Heart left ventricle (tissue), 16 donors: ENCODE measurements around the gene USHBP1. TPM values are rescaled to one million over a fixed set of nuclear protein-coding genes. Genes with fewer than 3 reads are reported as not detected.

ENCODE experiments used
- ATAC-seq, 4 donors: fragments of 200-7000 bp; cut with Tn5 transposase; one replicate each; pipeline ENCODE4 v1.9.1; 2020 to 2022; ENCODE audit warnings: moderate library complexity in 4 of 4, mild to moderate bottlenecking in 3 of 4, moderate number of reproducible peaks in 1 of 4
- DNase-seq, 5 donors: peaks; one replicate each; pipeline ENCODE4 v3.0.0-alpha.2; 2020
- H3K27ac ChIP-seq, 12 donors: fragments of 200-600 bp; sonication (generic) in 4 of 12; one replicate each; pipeline versions ENCODE4 v1.5.0 to v1.8.0; 2016 to 2022; ENCODE audit warnings: mild to moderate bottlenecking in 2 of 12
- H3K27me3 ChIP-seq, 9 donors: fragments of 200-600 bp; sonication (generic) in 2 of 9; one replicate each; pipeline versions ENCODE4 v1.5.1 to v1.8.0; 2016 to 2022; ENCODE audit warnings: mild to moderate bottlenecking in 3 of 9
- H3K36me3 ChIP-seq, 9 donors: fragments of 200-600 bp; sonication (generic) in 2 of 9; one replicate each; pipeline versions ENCODE4 v1.5.0 to v1.8.0; 2018 to 2022; ENCODE audit warnings: mild to moderate bottlenecking in 2 of 9
- H3K4me1 ChIP-seq, 12 donors: fragments of 200-600 bp; sonication (generic) in 4 of 12; one replicate each; pipeline versions ENCODE4 v1.5.0 to v1.8.0; 2016 to 2022; ENCODE audit warnings: mild to moderate bottlenecking in 3 of 12
- H3K4me3 ChIP-seq, 12 donors: fragments of 200-600 bp; sonication (generic) in 4 of 12; one replicate each; pipeline versions ENCODE4 v1.5.0 to v1.8.0; 2017 to 2022; ENCODE audit warnings: mild to moderate bottlenecking in 9 of 12, moderate library complexity in 4 of 12
- H3K9me3 ChIP-seq, 12 donors: fragments of 200-600 bp; sonication (generic) in 4 of 12; one replicate each; pipeline versions ENCODE4 v1.5.0 to v1.8.0; 2016 to 2022; ENCODE audit warnings: mild to moderate bottlenecking in 1 of 12
- POLR2A ChIP-seq, 2 donors: fragments of 450-650 bp; IDR thresholded peaks; one replicate each; pipeline ENCODE4 v1.6.1; 2017; ENCODE audit warnings: antibody characterized with exemption in 2 of 2, mild to moderate bottlenecking in 2 of 2, moderate library complexity in 2 of 2
- WGBS, 4 donors: extraction: QIAGEN DNeasy Blood & Tissue Kit in 2 of 4; methylation state at CpG; one replicate each; pipeline versions ENCODE4 v1.1.5 to v1.1.7; 2013 to 2018; 5-methylcytosine and 5-hydroxymethylcytosine counted together
- intact Hi-C, 10 donors: fragments of 100-400 bp; cut with DNase I; formaldehyde crosslinking; loops; one replicate each; pipeline versions ENCODE4 v1.11.1 to v1.14.2; 2022
- polyA plus RNA-seq, 2 donors: library from polyadenylated mRNA; stranded (reverse); fragments of 200-250 nt; gene quantifications; one replicate each; pipeline ENCODE4 v1.2.3, GENCODE V29; 2013
- total RNA-seq, 9 donors: library from RNA; depleted of rRNA in 2 of 9; stranded (reverse); fragments of >200 nt in 2 of 9; fragmentation: NEBNext Ultra II Directional in 3 of 9; extraction: Animal tissue kit (Norgen Biotek cat#: 25700) in 3 of 9; gene quantifications; one replicate each; pipeline versions ENCODE4 v1.1.0 to v1.2.4, GENCODE V29; 2016 to 2023
- TF ChIP-seq, protein P1 (sequence below), 12 donors: fragments of 200-600 bp; sonication (generic) in 4 of 12; IDR thresholded peaks; one replicate each; pipeline versions ENCODE4 v1.5.0 to v1.8.0; 2018 to 2022; ENCODE audit warnings: antibody characterized with exemption in 12 of 12, mild to moderate bottlenecking in 5 of 12
- donor health status: ischemic (EF 13 %, LVEDD 7.1; RV severe dilation, severe dysfunction).
- donor health status: healthy with polysubstance abuse.
- donor health status: DM: no; HTN: yes; CAD: no.
- donor health status: DM: no; HTN: no; CAD: no.
- donor health status: ischemic (EF 25% LVEDD 6.9; RV normal size, moderate dysfunction).
- donor health status: ischemic (EF 25% LVEDD 5.7; RV mildly dilated, moderate dysfunction).
- donor health status: healthy.
- donor health status: DM: yes; HTN: yes; CAD: no.
- donor health status: ischemic (EF 35%, LVEDD 5.7; RV mildly dilated, moderate dysfunction).
- donor health status: nonischemic (EF 11% LVEDD 7.7; RV severe dilation, severe dysfunction).
- donor health status: DM: yes; HTN: yes; CAD: no.
- donor health status: PGD.
- donor health status: ischemic (EF 29% LVEDD 5.4; RV normal size, mild dysfunction).
- donor health status: nonischemic (EF 23%, LVEDD 6.1; RV moderate dilation, normal function).

USHBP1 gene
- total and polyA plus RNA-seq, 11 donors, result 3.7 to 14.6 (median 7.7) TPM

DNA sequence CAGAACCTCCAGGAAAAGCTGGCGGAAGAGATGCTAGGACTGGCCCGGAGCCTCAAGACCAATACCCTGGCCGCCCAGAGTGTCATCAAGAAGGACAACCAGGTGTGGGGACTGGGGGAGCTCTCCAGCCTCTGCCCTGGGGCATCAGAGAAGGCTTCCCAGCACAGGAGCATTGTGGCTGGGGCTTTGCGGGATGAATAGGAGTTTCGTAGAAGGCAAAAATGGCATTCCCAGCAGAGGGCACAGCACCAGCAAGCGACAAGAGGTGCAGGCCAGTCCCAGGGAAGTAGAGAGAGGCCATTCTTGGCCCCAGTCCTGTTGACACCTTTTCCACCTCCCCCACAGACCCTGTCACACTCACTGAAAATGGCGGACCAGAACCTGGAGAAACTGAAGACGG is 45.3 kb downstream of the USHBP1 start:
- TF ChIP-seq, protein P1, sequence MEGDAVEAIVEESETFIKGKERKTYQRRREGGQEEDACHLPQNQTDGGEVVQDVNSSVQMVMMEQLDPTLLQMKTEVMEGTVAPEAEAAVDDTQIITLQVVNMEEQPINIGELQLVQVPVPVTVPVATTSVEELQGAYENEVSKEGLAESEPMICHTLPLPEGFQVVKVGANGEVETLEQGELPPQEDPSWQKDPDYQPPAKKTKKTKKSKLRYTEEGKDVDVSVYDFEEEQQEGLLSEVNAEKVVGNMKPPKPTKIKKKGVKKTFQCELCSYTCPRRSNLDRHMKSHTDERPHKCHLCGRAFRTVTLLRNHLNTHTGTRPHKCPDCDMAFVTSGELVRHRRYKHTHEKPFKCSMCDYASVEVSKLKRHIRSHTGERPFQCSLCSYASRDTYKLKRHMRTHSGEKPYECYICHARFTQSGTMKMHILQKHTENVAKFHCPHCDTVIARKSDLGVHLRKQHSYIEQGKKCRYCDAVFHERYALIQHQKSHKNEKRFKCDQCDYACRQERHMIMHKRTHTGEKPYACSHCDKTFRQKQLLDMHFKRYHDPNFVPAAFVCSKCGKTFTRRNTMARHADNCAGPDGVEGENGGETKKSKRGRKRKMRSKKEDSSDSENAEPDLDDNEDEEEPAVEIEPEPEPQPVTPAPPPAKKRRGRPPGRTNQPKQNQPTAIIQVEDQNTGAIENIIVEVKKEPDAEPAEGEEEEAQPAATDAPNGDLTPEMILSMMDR (IDR thresholded peaks at IDR 0.05), result no peak
- TF ChIP-seq POLR2A (IDR thresholded peaks at IDR 0.05), result no peak
- Histone ChIP-seq H3K9me3 (no peaks in the 10 kb centered on the region), H3K4me3 (no peak overlapping the region), H3K4me1 (peaks cover 0 to 26% (median 11%) of the 10 kb centered on the region in 12 donors), H3K36me3 (peaks cover 0 to 30% (median 20%) of the 10 kb centered on the region in 9 donors), H3K27me3 (no peaks in the 10 kb centered on the region), H3K27ac (no peak overlapping the region)
- intact Hi-C loops, result loop anchor here in 3 of 10 donors (5.0 to 10.0 kb wide), 3 partner anchors 43 to 142 kb away; partner anchors contain the start of genes USHBP1 (in 2 of the 3), ANKLE1 (in 1 of the 3), HAUS8 (in 1 of the 3) and MYO9B (in 1 of the 3)
- DNase-seq (no peak), ATAC-seq (no peak)
- 97 to 98% (median 98%) methylated on average over 8 of the region's 8 CpGs for WGBS, 4 donors

DNA sequence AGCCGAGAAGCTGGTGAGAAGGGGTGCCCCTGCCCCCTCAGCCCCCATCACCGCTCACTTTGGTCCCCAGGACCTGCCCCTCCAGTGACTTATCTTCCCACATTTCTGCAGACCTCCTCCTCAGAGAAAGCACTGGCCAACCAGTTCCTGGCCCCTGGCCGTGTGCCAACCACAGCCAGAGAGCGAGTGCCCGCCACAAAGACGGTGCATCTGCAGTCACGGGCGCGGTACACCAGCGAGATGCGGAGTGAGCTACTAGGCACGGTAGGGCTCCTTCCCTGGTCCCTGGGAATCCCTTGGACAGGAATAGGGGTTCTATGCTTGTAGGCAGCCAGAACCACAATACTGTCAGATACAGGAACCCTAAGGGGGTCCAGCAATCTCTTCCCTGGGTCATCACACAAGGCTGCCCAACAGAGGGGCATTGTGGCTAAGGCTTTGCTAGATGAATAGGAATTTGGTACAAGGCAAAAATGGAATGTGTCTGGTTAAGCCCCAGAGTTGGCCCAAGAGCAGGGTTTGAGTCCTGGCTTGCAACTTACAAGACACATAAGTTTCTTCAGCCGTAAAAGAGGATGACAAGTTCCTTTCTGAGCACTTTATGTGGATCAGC is 48.4 kb downstream of the USHBP1 start:
- H3K4me3 ChIP-seq, result peak overlapping the region in 9 of 12 donors; percentile 64 to 83 (median 80)
- no peak for TF ChIP-seq POLR2A (IDR thresholded peaks at IDR 0.05)
- TF ChIP-seq, protein P1 (IDR thresholded peaks at IDR 0.05), result no peak
- H3K9me3 ChIP-seq, result no peaks in the 10 kb centered on the region
- peaks cover 0 to 52% (median 42%) of the 10 kb centered on the region in 9 donors for H3K36me3 ChIP-seq
- peak overlapping the region in 10 of 12 donors; percentile 90 to 96 (median 94) for H3K27ac ChIP-seq
- H3K4me1 ChIP-seq, result peaks cover 0 to 26% (median 11%) of the 10 kb centered on the region in 12 donors
- no peak for ATAC-seq
- no peak for DNase-seq
- H3K27me3 ChIP-seq, result no peaks in the 10 kb centered on the region
- WGBS, 4 donors, result 86 to 89% (median 88%) methylated on average over 13 of the region's 13 CpGs
- intact Hi-C loops, result loop anchor here in 3 of 10 donors (5.0 to 10.0 kb wide), 3 partner anchors 46 to 139 kb away; partner anchors contain the start of genes USHBP1 (in 2 of the 3), ANKLE1 (in 1 of the 3), HAUS8 (in 1 of the 3) and MYO9B (in 1 of the 3)

DNA sequence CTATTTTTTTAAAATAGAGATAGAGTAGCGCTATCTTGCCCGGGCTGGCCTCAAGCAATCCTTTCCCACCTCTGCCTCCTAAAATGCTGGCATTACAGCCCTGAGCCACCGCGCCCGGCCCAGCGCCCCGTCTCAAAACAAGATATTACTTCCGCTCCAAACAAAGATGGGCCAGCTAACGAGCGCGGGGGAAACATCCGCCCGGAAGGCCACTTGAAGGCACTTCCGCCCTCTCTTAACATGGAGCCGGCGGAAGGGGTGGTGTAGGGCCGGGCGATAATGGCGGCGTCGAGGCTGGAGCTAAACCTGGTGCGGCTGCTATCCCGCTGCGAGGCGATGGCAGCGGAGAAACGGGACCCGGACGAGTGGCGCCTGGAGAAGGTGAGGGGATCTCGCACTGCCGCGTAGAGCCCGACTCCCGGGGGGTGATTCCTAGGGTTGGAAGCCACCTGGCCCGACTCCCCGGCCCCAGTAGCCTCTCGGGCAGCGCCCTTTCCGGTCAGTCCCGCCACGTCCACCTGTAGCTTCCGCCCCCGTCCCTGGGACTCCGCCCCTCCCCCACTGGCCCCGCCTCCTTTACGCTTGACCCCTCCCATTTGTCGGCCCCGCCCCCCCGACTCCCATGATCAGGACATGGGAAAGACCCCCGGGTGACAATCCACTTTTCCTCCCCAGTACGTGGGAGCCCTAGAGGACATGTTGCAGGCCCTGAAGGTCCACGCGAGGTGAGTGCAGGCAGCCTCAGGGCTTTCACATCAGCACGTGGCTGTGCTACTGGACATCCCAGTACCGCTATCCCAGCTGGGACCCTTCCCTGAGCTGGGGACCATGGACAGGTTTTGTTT is 49.2 kb downstream of the USHBP1 start, which contains the start of gene USE1:
Gene USE1 (plus strand): TSS at position 231 of the 845 bp plus-strand sequence. CDS start 49 bp downstream, at position 280.
- TF ChIP-seq, protein P1 (IDR thresholded peaks at IDR 0.05), result no peak
- TF ChIP-seq POLR2A (IDR thresholded peaks at IDR 0.05), result peak in 1 of 2 donors; percentile 55
- peak; percentile 91 to 95 (median 93) for DNase-seq
- Histone ChIP-seq H3K4me1 (peaks cover 0 to 26% (median 11%) of the 10 kb centered on the region in 12 donors), H3K27me3 (no peaks in the 10 kb centered on the region), H3K27ac (peak within 1 kb of the TSS; percentile 90 to 97 (median 94)), H3K4me3 (peak within 1 kb of the TSS; percentile 38 to 83 (median 78)), H3K36me3 (peaks cover 0 to 61% (median 49%) of the 10 kb centered on the region in 9 donors), H3K9me3 (no peaks in the 10 kb centered on the region)
- WGBS, 4 donors, result 3 to 6% (median 4%) methylated on average over 38 to 56 of the region's 56 CpGs
- intact Hi-C loops, result loop anchor here in 4 of 10 donors (2.0 to 10.0 kb wide), 4 partner anchors 47 to 138 kb away; partner anchors contain the start of genes USHBP1 (in 2 of the 4), ANKLE1 (in 1 of the 4), BABAM1 (in 1 of the 4) and HAUS8 (in 1 of the 4)
- peak; percentile 95 to 97 (median 95) for ATAC-seq
